GM20000 (cell line): ENCODE data around the gene TRABD2A.

Source experiments
- DNase-seq: peaks from one replicate; pipeline ENCODE4 v3.0.0; 2012; ENCODE audit warnings: low spot score
- CTCF ChIP-seq: IDR thresholded peaks from 2 replicates; pipeline ENCODE4 v1.5.1; 2012; ENCODE audit warnings: mild to moderate bottlenecking, control low read depth; ENCODE audit errors: extremely low read depth, missing control alignments

TRABD2A gene

GRCh38 chr2:84901593-84902120, 20.8 kb upstream of the TRABD2A start:
- no peak for TF ChIP-seq CTCF
- DNase-seq = no peak

- no peak for DNase-seq
- no peak for TF ChIP-seq CTCF
Measured at GRCh38 chr2:84900971-84901370, 20.1 kb upstream of the TRABD2A start.

GRCh38 chr2:84899304-84900204, 18.7 kb upstream of the TRABD2A start:
- DNase-seq = no peak
- no peak for TF ChIP-seq CTCF

- TF ChIP-seq CTCF = no peak
Measured at GRCh38 chr2:84897773-84898172, 16.9 kb upstream of the TRABD2A start.

GRCh38 chr2:84896567-84896966, 15.7 kb upstream of the TRABD2A start:
- no peak for TF ChIP-seq CTCF
- no peak for DNase-seq

More at GRCh38 chr2:84897773-84898172, 16.9 kb upstream of the TRABD2A start:
- no peak for DNase-seq

GRCh38 chr2:84894758-84895520, 14.1 kb upstream of the TRABD2A start:
- TF ChIP-seq CTCF = no peak
- DNase-seq = no peak

- no peak for TF ChIP-seq CTCF
- DNase-seq = no peak
Measured at GRCh38 chr2:84894131-84894586, 13.3 kb upstream of the TRABD2A start.
